ENCODE data around the gene SCFD2.

GRCh38 chr4:53364624-53365023, 1.2 kb downstream of the SCFD2 start:
- TF ChIP-seq, protein P1, sequence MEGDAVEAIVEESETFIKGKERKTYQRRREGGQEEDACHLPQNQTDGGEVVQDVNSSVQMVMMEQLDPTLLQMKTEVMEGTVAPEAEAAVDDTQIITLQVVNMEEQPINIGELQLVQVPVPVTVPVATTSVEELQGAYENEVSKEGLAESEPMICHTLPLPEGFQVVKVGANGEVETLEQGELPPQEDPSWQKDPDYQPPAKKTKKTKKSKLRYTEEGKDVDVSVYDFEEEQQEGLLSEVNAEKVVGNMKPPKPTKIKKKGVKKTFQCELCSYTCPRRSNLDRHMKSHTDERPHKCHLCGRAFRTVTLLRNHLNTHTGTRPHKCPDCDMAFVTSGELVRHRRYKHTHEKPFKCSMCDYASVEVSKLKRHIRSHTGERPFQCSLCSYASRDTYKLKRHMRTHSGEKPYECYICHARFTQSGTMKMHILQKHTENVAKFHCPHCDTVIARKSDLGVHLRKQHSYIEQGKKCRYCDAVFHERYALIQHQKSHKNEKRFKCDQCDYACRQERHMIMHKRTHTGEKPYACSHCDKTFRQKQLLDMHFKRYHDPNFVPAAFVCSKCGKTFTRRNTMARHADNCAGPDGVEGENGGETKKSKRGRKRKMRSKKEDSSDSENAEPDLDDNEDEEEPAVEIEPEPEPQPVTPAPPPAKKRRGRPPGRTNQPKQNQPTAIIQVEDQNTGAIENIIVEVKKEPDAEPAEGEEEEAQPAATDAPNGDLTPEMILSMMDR (IDR thresholded peaks at IDR 0.05; ENCODE audit: low read depth, low read length, missing input control): no peak
- TF ChIP-seq HNF4A (conservative IDR thresholded peaks at IDR 0.05): no peak
- TF ChIP-seq GABPA (IDR thresholded peaks at IDR 0.05 in 1 of 2, conservative IDR thresholded peaks at IDR 0.05 in 1 of 2): no peak
- no peak for TF ChIP-seq RAD21 (IDR thresholded peaks at IDR 0.05)
- TF ChIP-seq TAF1 (conservative IDR thresholded peaks at IDR 0.05): no peak
- TF ChIP-seq, protein P2, sequence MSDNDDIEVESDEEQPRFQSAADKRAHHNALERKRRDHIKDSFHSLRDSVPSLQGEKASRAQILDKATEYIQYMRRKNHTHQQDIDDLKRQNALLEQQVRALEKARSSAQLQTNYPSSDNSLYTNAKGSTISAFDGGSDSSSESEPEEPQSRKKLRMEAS (IDR thresholded peaks at IDR 0.05): no peak
- TF ChIP-seq RXRA (IDR thresholded peaks at IDR 0.05): no peak
- no peak for TF ChIP-seq REST (IDR thresholded peaks at IDR 0.05)
- TF ChIP-seq YY1 (IDR thresholded peaks at IDR 0.05): no peak
- no peak for TF ChIP-seq JUND (IDR thresholded peaks at IDR 0.05)
- TF ChIP-seq SP1 (IDR thresholded peaks at IDR 0.05): no peak
- no peak for TF ChIP-seq FOXA1 (IDR thresholded peaks at IDR 0.05)
